HK-2 (cell line): ENCODE data around the gene CCDC88B.

Source experiments
- DNase-seq: peaks from one replicate; pipeline ENCODE4 v3.0.0-alpha.2; 2018; ENCODE audit not compliant: unreplicated experiment

Gene CCDC88B

GRCh38 chr11:64384981-64385944 lies 45.3 kb downstream of the CCDC88B start:
- DNase-seq = no peak

- DNase-seq = peak; percentile 53
Observed at GRCh38 chr11:64385945-64386704, 46.1 kb downstream of the CCDC88B start.

- DNase-seq = no peak
Observed at GRCh38 chr11:64387916-64388315, 47.9 kb downstream of the CCDC88B start.

- no peak for DNase-seq
Observed at GRCh38 chr11:64388894-64389293, 48.9 kb downstream of the CCDC88B start.

- DNase-seq = no peak
Observed at GRCh38 chr11:64389851-64390250, 49.8 kb downstream of the CCDC88B start.

GRCh38 chr11:64390558-64390957 lies 50.6 kb downstream of the CCDC88B start:
- DNase-seq = no peak

- no peak for DNase-seq
Observed at GRCh38 chr11:64391839-64392238, 51.8 kb downstream of the CCDC88B start.

- no peak for DNase-seq
Observed at GRCh38 chr11:64395545-64396078, 55.6 kb downstream of the CCDC88B start.

- no peak for DNase-seq
Observed at GRCh38 chr11:64396079-64396591, 56.1 kb downstream of the CCDC88B start.

- no peak for DNase-seq
Observed at GRCh38 chr11:64400102-64400501, 60.1 kb downstream of the CCDC88B start.

- DNase-seq = no peak
Observed at GRCh38 chr11:64400667-64401066, 60.7 kb downstream of the CCDC88B start.

- no peak for DNase-seq
Observed at GRCh38 chr11:64401775-64402174, 61.8 kb downstream of the CCDC88B start.

- no peak for DNase-seq
Observed at GRCh38 chr11:64403106-64403505, 63.1 kb downstream of the CCDC88B start.

GRCh38 chr11:64406221-64406946 lies 66.4 kb downstream of the CCDC88B start:
- no peak for DNase-seq
